ENCODE data around the gene FCSK. TPM values are rescaled to one million over a fixed set of nuclear protein-coding genes. Genes with fewer than 3 reads are reported as not detected.

Gene FCSK
- total and polyA plus RNA-seq, 2 of the 8 experiments (the other 6 are each of a cell fraction or from before 2014, with no cell fraction given): 4.6 to 5.1 TPM

DNA sequence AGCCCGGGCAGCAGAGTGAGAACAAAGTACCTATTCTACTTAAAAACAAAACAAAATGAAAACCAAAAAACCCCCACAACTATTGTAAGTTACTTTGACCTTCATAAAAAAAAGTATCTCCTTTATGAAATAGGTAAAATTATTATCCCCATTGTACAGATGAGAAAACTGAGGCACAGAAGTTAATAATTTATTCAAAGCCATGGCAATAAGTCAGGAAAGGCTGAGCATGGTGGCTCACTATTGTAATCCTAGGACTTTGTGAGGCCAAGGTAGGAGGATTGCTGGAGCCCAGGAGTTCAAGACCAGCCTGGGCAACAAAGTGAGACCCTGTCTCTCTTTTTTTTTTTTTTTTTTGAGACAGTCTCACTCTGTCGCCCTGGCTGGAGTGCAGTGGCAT lies 30.5 kb downstream of the FCSK start:
- H3K79me1 ChIP-seq (ENCODE audit: low read depth, low read length): no peaks in the 10 kb centered on the region
- H4K20me1 ChIP-seq (replicated peaks in 1 of 2; ENCODE audit: control insufficient read depth in 1 of 2, insufficient read depth in 2 of 2, low read length in 2 of 2): no peaks in the 10 kb centered on the region
- H2BK120ac ChIP-seq (replicated peaks; ENCODE audit: low read depth, low read length): no peak overlapping the region
- no peaks in the 10 kb centered on the region for H3K27me3 ChIP-seq (replicated peaks in 1 of 4; ENCODE audit: control insufficient read depth in 3 of 4, extremely low read depth in 1 of 4, insufficient read depth in 3 of 4, low read length in 3 of 4)
- WGBS, 2 experiments (ENCODE audit: extremely low coverage in 1 of 2, insufficient coverage in 1 of 2, insufficient read length in 1 of 2, insufficient replicate concordance in 2 of 2, low coverage in 1 of 2, low lambda C conversion rate in 2 of 2, missing lambda C conversion rate in 1 of 2): 72% methylated on average over 1 of the region's 2 CpGs; no CpG with 5 or more reads in 1 of the 2 experiments
- peaks cover 3 to 25% (median 10%) of the 10 kb centered on the region in 4 experiments; a peak in 5 of 8 replicates for H3K36me3 ChIP-seq (ENCODE audit: control insufficient read depth in 2 of 4, insufficient read depth in 4 of 4, low read length in 3 of 4)
- no peak overlapping the region for H2AK5ac ChIP-seq (ENCODE audit: low read depth, low read length)
- no peak overlapping the region for H4K8ac ChIP-seq (ENCODE audit: extremely low read depth, insufficient read depth, low read length)
- H3K4ac ChIP-seq (replicated peaks; ENCODE audit: insufficient read length, low read depth, low read length): no peak overlapping the region
- ChIA-PET CTCF (ENCODE audit: partially characterized antibody) (interaction anchor here (0.7 to 3.2 kb wide), 3 partner anchors 15 to 195 kb away, joined by 3 to 17 read pairs (median 3); no protein-coding TSS in a partner anchor), POLR2A (ENCODE audit: partially characterized antibody) (interaction anchor here (2.0 to 2.2 kb wide), 2 partner anchors 10 to 103 kb away, joined by 7 to 8 read pairs; no protein-coding TSS in a partner anchor)
- no peak overlapping the region for H3K23ac ChIP-seq (ENCODE audit: insufficient read length)
- no peaks in the 10 kb centered on the region for H3K9me3 ChIP-seq (ENCODE audit: insufficient read depth in 2 of 2, low read depth in 1 of 2, low read length in 1 of 2)
- no peak overlapping the region for H3K14ac ChIP-seq (ENCODE audit: insufficient read length)
- H2BK15ac ChIP-seq (ENCODE audit: low read length): no peak overlapping the region
- H2BK5ac ChIP-seq (ENCODE audit: low read depth, low read length): no peak overlapping the region
- no peak overlapping the region for H2AFZ ChIP-seq (ENCODE audit: low read length)
- no peak overlapping the region for H3K56ac ChIP-seq (replicated peaks; ENCODE audit: insufficient read length, low read depth, low read length)
- no peak overlapping the region for H3K27ac ChIP-seq (ENCODE audit: low read depth, low read length)
- no peaks in the 10 kb centered on the region for H3K4me1 ChIP-seq (replicated peaks in 1 of 4; ENCODE audit: control insufficient read depth in 3 of 4, insufficient read depth in 4 of 4, low read length in 3 of 4)
- no peak overlapping the region for H4K5ac ChIP-seq (ENCODE audit: insufficient read length, low read depth, low read length)
- FAIRE-seq (no peak), DNase-seq (ENCODE audit: low read depth in 1 of 2, low spot score in 2 of 2) (no peak)
- no peak overlapping the region for H3K4me2 ChIP-seq (ENCODE audit: insufficient read depth in 1 of 2, low read depth in 2 of 2, low read length in 2 of 2)
- H3K79me2 ChIP-seq (ENCODE audit: control insufficient read depth in 1 of 2, insufficient read depth in 2 of 2, low read length in 2 of 2): no peaks in the 10 kb centered on the region
- H2BK12ac ChIP-seq (ENCODE audit: low read depth, low read length): no peak overlapping the region
- no peak overlapping the region for H3K4me3 ChIP-seq (ENCODE audit: extremely low read depth in 1 of 4, insufficient read depth in 2 of 4, low read depth in 3 of 4, low read length in 4 of 4)
- H2BK20ac ChIP-seq (ENCODE audit: low read length): no peak overlapping the region
- H3K18ac ChIP-seq (ENCODE audit: extremely low read depth, low read length): no peak overlapping the region
- H3K23me2 ChIP-seq (ENCODE audit: low read depth, low read length): peaks cover 2% of the 10 kb centered on the region; the same call in 1 of the 2 replicates
- H4K91ac ChIP-seq (replicated peaks; ENCODE audit: insufficient read length, low read length): no peak overlapping the region
- H3K9ac ChIP-seq (replicated peaks in 1 of 4; ENCODE audit: extremely low read depth in 1 of 4, low read depth in 3 of 4, low read length in 3 of 4): no peak overlapping the region
- TF ChIP-seq ATF2 (IDR thresholded peaks at IDR 0.05; ENCODE audit: low read length) (no peak), POLR2AphosphoS5 (IDR thresholded peaks at IDR 0.05; ENCODE audit: low read depth, low read length) (no peak), KDM5A (IDR thresholded peaks at IDR 0.05; ENCODE audit: low read length) (no peak), CEBPB (IDR thresholded peaks at IDR 0.05; ENCODE audit: low read depth, low read length) (no peak), GABPA (IDR thresholded peaks at IDR 0.05; ENCODE audit: borderline replicate concordance, insufficient read depth, low read length) (no peak), GTF2F1 (IDR thresholded peaks at IDR 0.05; ENCODE audit: borderline replicate concordance, low read depth, low read length) (no peak), TBP (IDR thresholded peaks at IDR 0.05; ENCODE audit: low read depth, low read length) (no peak), MAFK (IDR thresholded peaks at IDR 0.05; ENCODE audit: low read depth, low read length) (no peak)
